ACC112 (cell line): ENCODE data around the gene ATP2C2.

ENCODE experiments used
- H2AFZ ChIP-seq: fragments of 200-600 bp; sonication (generic); one replicate; pipeline ENCODE4 v1.6.0; 2017; ENCODE audit warnings: antibody characterized with exemption, low read length; ENCODE audit not compliant: unreplicated experiment
- H3K27ac ChIP-seq: fragments of 200-600 bp; sonication (generic); 2 replicates; pipeline ENCODE4 v1.5.1; 2014; ENCODE audit warnings: low read depth, mild to moderate bottlenecking, antibody characterized with exemption, low read length, moderate library complexity
- H3K27me3 ChIP-seq: fragments of 200-600 bp; sonication (generic); 2 replicates; pipeline ENCODE4 v1.6.1; 2014; ENCODE audit warnings: mild to moderate bottlenecking, antibody characterized with exemption, low read length, moderate library complexity, mixed read lengths; ENCODE audit not compliant: insufficient read depth
- H3K36me3 ChIP-seq: fragments of 200-600 bp; sonication (generic); 2 replicates; pipeline ENCODE4 v1.6.1; 2016; ENCODE audit warnings: mild to moderate bottlenecking, antibody characterized with exemption, low read length, moderate library complexity, mixed read lengths; ENCODE audit not compliant: insufficient read depth
- H3K4me1 ChIP-seq: fragments of 200-600 bp; sonication (generic); one replicate; pipeline ENCODE4 v1.6.1; 2016; ENCODE audit warnings: low read length, mixed read lengths; ENCODE audit not compliant: insufficient read depth, unreplicated experiment, control insufficient read depth
- H3K4me3 ChIP-seq: fragments of 200-600 bp; sonication (generic); 2 replicates; pipeline ENCODE4 v1.5.1; 2014; ENCODE audit warnings: mild to moderate bottlenecking, low read depth, low read length
- H3K79me2 ChIP-seq: fragments of 200-600 bp; sonication (generic); one replicate; pipeline ENCODE4 v1.6.0; 2016; ENCODE audit warnings: low read length; ENCODE audit not compliant: control insufficient read depth, unreplicated experiment, insufficient read depth

The ATP2C2 gene, protein sequence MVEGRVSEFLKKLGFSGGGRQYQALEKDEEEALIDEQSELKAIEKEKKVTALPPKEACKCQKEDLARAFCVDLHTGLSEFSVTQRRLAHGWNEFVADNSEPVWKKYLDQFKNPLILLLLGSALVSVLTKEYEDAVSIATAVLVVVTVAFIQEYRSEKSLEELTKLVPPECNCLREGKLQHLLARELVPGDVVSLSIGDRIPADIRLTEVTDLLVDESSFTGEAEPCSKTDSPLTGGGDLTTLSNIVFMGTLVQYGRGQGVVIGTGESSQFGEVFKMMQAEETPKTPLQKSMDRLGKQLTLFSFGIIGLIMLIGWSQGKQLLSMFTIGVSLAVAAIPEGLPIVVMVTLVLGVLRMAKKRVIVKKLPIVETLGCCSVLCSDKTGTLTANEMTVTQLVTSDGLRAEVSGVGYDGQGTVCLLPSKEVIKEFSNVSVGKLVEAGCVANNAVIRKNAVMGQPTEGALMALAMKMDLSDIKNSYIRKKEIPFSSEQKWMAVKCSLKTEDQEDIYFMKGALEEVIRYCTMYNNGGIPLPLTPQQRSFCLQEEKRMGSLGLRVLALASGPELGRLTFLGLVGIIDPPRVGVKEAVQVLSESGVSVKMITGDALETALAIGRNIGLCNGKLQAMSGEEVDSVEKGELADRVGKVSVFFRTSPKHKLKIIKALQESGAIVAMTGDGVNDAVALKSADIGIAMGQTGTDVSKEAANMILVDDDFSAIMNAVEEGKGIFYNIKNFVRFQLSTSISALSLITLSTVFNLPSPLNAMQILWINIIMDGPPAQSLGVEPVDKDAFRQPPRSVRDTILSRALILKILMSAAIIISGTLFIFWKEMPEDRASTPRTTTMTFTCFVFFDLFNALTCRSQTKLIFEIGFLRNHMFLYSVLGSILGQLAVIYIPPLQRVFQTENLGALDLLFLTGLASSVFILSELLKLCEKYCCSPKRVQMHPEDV

DNA sequence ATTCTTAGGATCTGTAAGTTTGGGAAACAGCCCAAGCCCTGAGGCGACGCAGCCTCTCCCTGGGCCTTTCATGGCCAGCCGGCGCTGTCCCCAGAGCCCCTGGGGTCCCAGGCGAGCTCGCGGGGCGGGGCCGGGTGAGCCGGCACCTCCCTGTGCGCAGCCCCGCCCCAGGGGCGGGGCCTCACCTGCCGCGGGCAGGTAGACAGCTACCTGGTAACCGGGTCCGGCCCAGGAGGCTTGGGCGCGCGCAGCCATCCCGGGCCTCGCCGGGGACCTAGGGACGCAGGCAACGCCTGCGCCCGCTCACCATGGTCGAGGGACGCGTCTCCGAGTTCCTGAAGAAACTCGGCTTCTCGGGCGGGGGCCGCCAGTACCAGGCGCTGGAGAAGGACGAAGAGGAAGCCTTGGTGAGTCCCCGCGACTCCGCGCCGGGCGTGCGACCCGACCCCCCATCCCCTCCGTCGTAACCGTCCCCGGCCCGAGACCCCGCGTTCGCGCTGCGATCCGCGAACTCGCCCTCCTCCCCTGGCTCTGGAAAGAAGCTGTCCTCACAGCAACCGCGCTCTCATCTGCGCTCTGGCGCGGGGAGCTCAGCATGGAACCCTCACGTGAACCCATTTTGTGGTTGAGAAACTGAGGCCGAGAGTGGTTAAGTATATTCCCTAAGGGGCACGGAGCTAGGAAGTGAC lies at the start of gene ATP2C2:
Gene ATP2C2, plus strand, starts transcription at position 231 of the 689 bp plus-strand sequence. Its CDS starts 78 bp downstream, at position 309.
- Histone ChIP-seq H3K4me3 (peak within 1 kb of the TSS; percentile 17; the same call in 1 of the 2 replicates), H3K79me2 (no peaks in the 10 kb centered on the region), H2AFZ (no peak within 1 kb of the TSS), H3K27me3 (peaks cover 62% of the 10 kb centered on the region), H3K27ac (no peak within 1 kb of the TSS), H3K4me1 (no peaks in the 10 kb centered on the region), H3K36me3 (no peaks in the 10 kb centered on the region)

- Histone ChIP-seq H3K27ac (no peak overlapping the region), H3K36me3 (no peaks in the 10 kb centered on the region), H3K27me3 (peaks cover 44% of the 10 kb centered on the region), H2AFZ (no peak overlapping the region), H3K4me1 (peaks cover 13% of the 10 kb centered on the region), H3K4me3 (no peak overlapping the region), H3K79me2 (no peaks in the 10 kb centered on the region)
Observed at GRCh38 chr16:84319146-84319760, 49.1 kb upstream of the ATP2C2 start.

DNA sequence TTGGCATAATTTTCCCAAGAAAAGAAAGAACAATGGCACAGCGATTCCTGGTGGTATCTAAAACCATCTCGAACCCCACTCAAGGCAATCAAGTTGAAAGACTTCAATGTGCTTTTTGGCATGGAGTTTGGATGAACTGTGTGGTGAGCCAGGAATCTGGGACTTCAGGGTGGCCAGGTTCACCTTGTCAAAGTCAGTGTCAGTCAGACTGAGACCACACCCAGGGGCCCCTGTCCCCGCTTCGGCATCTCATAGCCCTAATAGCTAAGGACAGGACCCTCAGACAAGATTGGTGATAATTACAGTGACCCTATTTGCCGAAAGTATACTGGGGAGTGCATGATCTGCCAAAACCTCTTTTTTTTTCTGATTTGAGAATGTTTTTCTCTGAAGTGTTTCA lies 47.8 kb upstream of the ATP2C2 start:
- Histone ChIP-seq H2AFZ (no peak overlapping the region), H3K79me2 (no peaks in the 10 kb centered on the region), H3K36me3 (no peaks in the 10 kb centered on the region), H3K4me1 (peaks cover under 1% of the 10 kb centered on the region), H3K4me3 (no peak overlapping the region), H3K27ac (no peak overlapping the region), H3K27me3 (peaks cover 49% of the 10 kb centered on the region)

- no peaks in the 10 kb centered on the region for H3K79me2 ChIP-seq
- H2AFZ ChIP-seq: no peak overlapping the region
- H3K4me1 ChIP-seq: no peaks in the 10 kb centered on the region
- H3K27ac ChIP-seq: no peak overlapping the region
- H3K36me3 ChIP-seq: no peaks in the 10 kb centered on the region
- H3K4me3 ChIP-seq: no peak overlapping the region
- peaks cover 61% of the 10 kb centered on the region for H3K27me3 ChIP-seq
Observed at GRCh38 chr16:84321932-84322331, 46.4 kb upstream of the ATP2C2 start.

DNA sequence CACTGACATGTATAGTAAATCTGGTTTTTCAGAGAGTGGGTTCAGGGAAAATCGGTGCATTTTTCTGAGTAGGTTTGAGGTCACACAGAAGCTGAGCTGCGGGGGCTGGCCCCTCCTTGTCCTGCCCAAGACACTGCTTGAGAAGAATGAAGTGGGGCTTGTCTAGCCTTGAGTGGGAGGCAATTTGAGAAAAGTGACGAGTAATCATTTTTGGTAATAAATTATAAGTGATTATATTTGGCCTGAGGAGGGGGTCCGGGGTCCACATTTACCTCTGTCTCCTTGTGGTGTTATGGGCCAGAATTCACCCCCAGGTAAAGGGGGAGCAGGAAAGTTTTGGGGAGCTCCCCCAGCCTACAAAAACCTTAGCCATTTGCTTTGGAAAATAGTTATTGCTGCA lies 45.6 kb upstream of the ATP2C2 start:
- Histone ChIP-seq H3K27me3 (peaks cover 68% of the 10 kb centered on the region), H3K79me2 (no peaks in the 10 kb centered on the region), H3K4me1 (no peaks in the 10 kb centered on the region), H3K36me3 (no peaks in the 10 kb centered on the region), H2AFZ (no peak overlapping the region), H3K27ac (no peak overlapping the region), H3K4me3 (no peak overlapping the region)

DNA sequence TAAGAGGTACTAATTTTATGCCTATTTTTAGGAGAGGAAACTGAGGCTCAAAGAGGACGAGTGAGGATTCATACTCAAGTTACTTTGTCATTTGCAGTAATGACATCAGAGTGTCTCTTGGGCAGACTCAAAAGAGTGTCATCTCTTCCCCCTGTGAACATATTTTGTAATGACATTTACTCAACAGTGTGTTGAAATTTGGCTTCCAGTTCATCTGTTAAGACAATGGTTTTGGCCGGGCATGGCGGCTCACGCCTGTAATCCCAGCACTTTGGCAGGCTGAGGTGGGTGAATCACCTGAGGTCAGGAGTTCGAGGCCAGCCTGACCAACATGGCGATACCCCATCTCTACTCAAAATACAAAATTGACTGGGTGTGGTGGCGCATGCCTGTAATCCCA lies 44.7 kb upstream of the ATP2C2 start:
- no peaks in the 10 kb centered on the region for H3K36me3 ChIP-seq
- H3K27ac ChIP-seq: no peak overlapping the region
- H3K4me3 ChIP-seq: no peak overlapping the region
- peaks cover 72% of the 10 kb centered on the region for H3K27me3 ChIP-seq
- no peak overlapping the region for H2AFZ ChIP-seq
- H3K79me2 ChIP-seq: no peaks in the 10 kb centered on the region
- no peaks in the 10 kb centered on the region for H3K4me1 ChIP-seq

DNA sequence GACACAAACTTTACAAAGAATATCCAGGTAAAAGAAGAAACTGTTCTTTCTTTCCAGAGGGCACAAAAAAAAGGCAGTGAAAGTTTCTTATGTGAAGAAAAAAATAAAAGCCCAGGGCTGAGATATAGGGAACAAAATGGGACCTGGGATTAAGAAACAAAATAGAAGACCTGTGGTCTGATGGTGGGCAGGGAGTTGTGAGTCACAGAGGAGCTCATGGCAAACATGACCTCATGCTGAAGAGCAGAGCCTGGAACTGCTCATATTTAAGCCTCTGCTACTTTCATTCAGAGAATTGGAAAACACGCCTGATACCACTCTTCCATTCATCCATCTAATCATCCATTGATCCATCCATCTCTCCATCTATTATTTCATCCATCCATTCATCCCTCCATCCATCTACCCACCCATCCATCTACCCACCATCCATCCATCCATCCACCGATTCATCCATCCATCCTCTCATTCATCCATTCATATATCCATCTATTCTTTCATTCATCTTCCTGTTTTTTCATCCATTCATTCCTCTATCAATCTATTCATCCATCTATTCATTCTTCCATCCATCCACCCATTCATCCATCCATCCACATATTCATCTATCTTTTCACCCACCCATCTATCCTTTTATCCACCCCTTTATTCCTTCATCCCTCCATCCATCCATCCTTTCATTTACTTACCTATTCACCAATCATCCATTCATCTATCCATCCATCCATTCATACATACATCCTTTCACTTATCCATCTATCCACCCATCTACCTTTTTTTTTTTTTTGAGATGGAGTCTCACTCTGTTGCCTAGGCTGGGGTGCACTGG lies 43.7 kb upstream of the ATP2C2 start:
- Histone ChIP-seq H3K79me2 (no peaks in the 10 kb centered on the region), H3K4me3 (no peak overlapping the region), H3K4me1 (no peaks in the 10 kb centered on the region), H2AFZ (no peak overlapping the region), H3K36me3 (no peaks in the 10 kb centered on the region), H3K27me3 (peaks cover 69% of the 10 kb centered on the region), H3K27ac (no peak overlapping the region)

DNA sequence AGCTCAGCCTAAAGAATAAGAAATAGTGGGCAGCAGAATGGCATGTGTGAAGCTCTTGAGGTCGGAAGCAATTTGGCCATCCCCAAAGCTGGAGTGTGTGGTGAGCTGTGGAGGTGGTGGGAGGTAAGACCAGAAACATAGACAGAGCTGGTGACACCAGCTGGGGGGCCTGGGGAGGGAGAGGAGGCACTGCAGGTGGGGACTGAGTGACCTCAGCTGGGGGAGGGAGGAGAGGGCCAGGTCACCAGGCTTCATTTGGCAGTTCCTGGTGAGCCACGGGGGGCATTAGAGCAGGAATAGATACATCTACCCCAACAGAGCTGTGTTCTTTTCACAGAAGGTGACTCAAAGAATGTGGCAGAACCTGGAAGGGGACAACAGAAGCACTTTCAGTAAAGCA lies 41.8 kb upstream of the ATP2C2 start:
- peaks cover 50% of the 10 kb centered on the region for H3K27me3 ChIP-seq
- no peak overlapping the region for H2AFZ ChIP-seq
- H3K4me1 ChIP-seq: no peaks in the 10 kb centered on the region
- H3K4me3 ChIP-seq: no peak overlapping the region
- H3K27ac ChIP-seq: no peak overlapping the region
- H3K79me2 ChIP-seq: no peaks in the 10 kb centered on the region
- no peaks in the 10 kb centered on the region for H3K36me3 ChIP-seq

GRCh38 chr16:84327926-84328505 lies 40.3 kb upstream of the ATP2C2 start:
- Histone ChIP-seq H2AFZ (no peak overlapping the region), H3K4me1 (no peaks in the 10 kb centered on the region), H3K79me2 (no peaks in the 10 kb centered on the region), H3K27ac (no peak overlapping the region), H3K4me3 (no peak overlapping the region), H3K27me3 (peaks cover 36% of the 10 kb centered on the region), H3K36me3 (no peaks in the 10 kb centered on the region)
